ENCODE data around the gene OSBPL10. TPM values are rescaled to one million over a fixed set of nuclear protein-coding genes. Genes with fewer than 3 reads are reported as not detected.

OSBPL10 gene
- total RNA-seq, 1 donor from 2014 or later = 12.1 TPM

GRCh38 chr3:31733234-31733667 lies 247.8 kb downstream of the OSBPL10 start:
- Mint-ChIP-seq H3K9me3 (no peaks in the 10 kb centered on the region), H3K4me1 (ENCODE audit: low read depth) (no peaks in the 10 kb centered on the region)

GRCh38 chr3:31732548-31732947 lies 248.5 kb downstream of the OSBPL10 start:
- Mint-ChIP-seq H3K9me3 (no peaks in the 10 kb centered on the region), H3K4me3 (no peak overlapping the region), H3K36me3 (ENCODE audit: low read depth) (peaks cover 6% of the 10 kb centered on the region), H3K4me1 (ENCODE audit: low read depth) (no peaks in the 10 kb centered on the region), H3K27me3 (ENCODE audit: insufficient read depth) (peaks cover 4% of the 10 kb centered on the region), H3K27ac (no peak overlapping the region)
- DNase-seq (ENCODE audit: low spot score) = no peak
- intact Hi-C loops (cut with micrococcal nuclease) = no loop called here

More at GRCh38 chr3:31733234-31733667, 247.8 kb downstream of the OSBPL10 start:
- intact Hi-C loops (cut with micrococcal nuclease) = no loop called here
- Mint-ChIP-seq H3K4me3 (no peak overlapping the region), H3K27ac (no peak overlapping the region), H3K27me3 (ENCODE audit: insufficient read depth) (peaks cover 4% of the 10 kb centered on the region), H3K36me3 (ENCODE audit: low read depth) (peaks cover 6% of the 10 kb centered on the region)
- DNase-seq (ENCODE audit: low spot score) = no peak

GRCh38 chr3:31729573-31729972 lies 251.5 kb downstream of the OSBPL10 start:
- H3K4me3 Mint-ChIP-seq = no peak overlapping the region
- H3K4me1 Mint-ChIP-seq (ENCODE audit: low read depth) = no peaks in the 10 kb centered on the region
- no peaks in the 10 kb centered on the region for H3K9me3 Mint-ChIP-seq
- no peak overlapping the region for H3K27ac Mint-ChIP-seq
- peaks cover 6% of the 10 kb centered on the region for H3K36me3 Mint-ChIP-seq (ENCODE audit: low read depth)
- intact Hi-C loops (cut with micrococcal nuclease) = loop anchor here (10.0 kb wide), 1 partner anchor 415 kb away; no protein-coding TSS in a partner anchor
- H3K27me3 Mint-ChIP-seq (ENCODE audit: insufficient read depth) = peaks cover 4% of the 10 kb centered on the region
- no peak for DNase-seq (ENCODE audit: low spot score)

- no peak for DNase-seq (ENCODE audit: low spot score)
- peaks cover 6% of the 10 kb centered on the region for H3K36me3 Mint-ChIP-seq (ENCODE audit: low read depth)
- no peaks in the 10 kb centered on the region for H3K9me3 Mint-ChIP-seq
- peaks cover 4% of the 10 kb centered on the region for H3K27me3 Mint-ChIP-seq (ENCODE audit: insufficient read depth)
- H3K4me1 Mint-ChIP-seq (ENCODE audit: low read depth) = no peaks in the 10 kb centered on the region
- intact Hi-C loops (cut with micrococcal nuclease) = loop anchor here (10.0 kb wide), 1 partner anchor 416 kb away; no protein-coding TSS in a partner anchor
- H3K4me3 Mint-ChIP-seq = no peak overlapping the region
- H3K27ac Mint-ChIP-seq = no peak overlapping the region
Measured at GRCh38 chr3:31729082-31729481, 252.0 kb downstream of the OSBPL10 start.

- peaks cover 4% of the 10 kb centered on the region for H3K27me3 Mint-ChIP-seq (ENCODE audit: insufficient read depth)
- no peaks in the 10 kb centered on the region for H3K4me1 Mint-ChIP-seq (ENCODE audit: low read depth)
- H3K4me3 Mint-ChIP-seq = no peak overlapping the region
- H3K27ac Mint-ChIP-seq = no peak overlapping the region
- intact Hi-C loops (cut with micrococcal nuclease) = loop anchor here (10.0 kb wide), 1 partner anchor 416 kb away; no protein-coding TSS in a partner anchor
- H3K9me3 Mint-ChIP-seq = no peaks in the 10 kb centered on the region
- H3K36me3 Mint-ChIP-seq (ENCODE audit: low read depth) = peaks cover 6% of the 10 kb centered on the region
- DNase-seq (ENCODE audit: low spot score) = no peak
Measured at GRCh38 chr3:31728403-31728802, 252.7 kb downstream of the OSBPL10 start.

- Mint-ChIP-seq H3K27me3 (ENCODE audit: insufficient read depth) (no peaks in the 10 kb centered on the region), H3K4me1 (ENCODE audit: low read depth) (no peaks in the 10 kb centered on the region), H3K9me3 (no peaks in the 10 kb centered on the region), H3K27ac (no peak overlapping the region), H3K4me3 (no peak overlapping the region), H3K36me3 (ENCODE audit: low read depth) (no peaks in the 10 kb centered on the region)
- intact Hi-C loops (cut with micrococcal nuclease) = loop anchor here (10.0 kb wide), 1 partner anchor 419 kb away; no protein-coding TSS in a partner anchor
- DNase-seq (ENCODE audit: low spot score) = no peak
Measured at GRCh38 chr3:31725976-31726375, 255.1 kb downstream of the OSBPL10 start.

GRCh38 chr3:31725568-31725967 lies 255.5 kb downstream of the OSBPL10 start:
- intact Hi-C loops (cut with micrococcal nuclease) = loop anchor here (10.0 kb wide), 1 partner anchor 419 kb away; no protein-coding TSS in a partner anchor
- no peaks in the 10 kb centered on the region for H3K4me1 Mint-ChIP-seq (ENCODE audit: low read depth)
- H3K36me3 Mint-ChIP-seq (ENCODE audit: low read depth) = no peaks in the 10 kb centered on the region
- H3K27me3 Mint-ChIP-seq (ENCODE audit: insufficient read depth) = no peaks in the 10 kb centered on the region
- no peak overlapping the region for H3K27ac Mint-ChIP-seq
- DNase-seq (ENCODE audit: low spot score) = no peak
- no peaks in the 10 kb centered on the region for H3K9me3 Mint-ChIP-seq
- H3K4me3 Mint-ChIP-seq = no peak overlapping the region

GRCh38 chr3:31724651-31725050 lies 256.4 kb downstream of the OSBPL10 start:
- Mint-ChIP-seq H3K4me3 (no peak overlapping the region), H3K9me3 (no peaks in the 10 kb centered on the region), H3K27me3 (ENCODE audit: insufficient read depth) (no peaks in the 10 kb centered on the region), H3K36me3 (ENCODE audit: low read depth) (no peaks in the 10 kb centered on the region), H3K27ac (no peak overlapping the region), H3K4me1 (ENCODE audit: low read depth) (no peaks in the 10 kb centered on the region)
- intact Hi-C loops (cut with micrococcal nuclease) = loop anchor here (1.0 to 10.0 kb wide), 2 partner anchors 44 to 420 kb away; no protein-coding TSS in a partner anchor
- no peak for DNase-seq (ENCODE audit: low spot score)

- Mint-ChIP-seq H3K9me3 (no peaks in the 10 kb centered on the region), H3K4me3 (no peak overlapping the region), H3K27me3 (ENCODE audit: insufficient read depth) (no peaks in the 10 kb centered on the region), H3K36me3 (ENCODE audit: low read depth) (no peaks in the 10 kb centered on the region), H3K27ac (no peak overlapping the region), H3K4me1 (ENCODE audit: low read depth) (no peaks in the 10 kb centered on the region)
- no peak for DNase-seq (ENCODE audit: low spot score)
- intact Hi-C loops (cut with micrococcal nuclease) = loop anchor here (1.0 to 10.0 kb wide), 2 partner anchors 44 to 421 kb away; no protein-coding TSS in a partner anchor
Measured at GRCh38 chr3:31724116-31724515, 256.9 kb downstream of the OSBPL10 start.

GRCh38 chr3:31723701-31724100 lies 257.4 kb downstream of the OSBPL10 start:
- intact Hi-C loops (cut with micrococcal nuclease) = loop anchor here (1.0 to 10.0 kb wide), 2 partner anchors 45 to 421 kb away; no protein-coding TSS in a partner anchor

GRCh38 chr3:31721676-31722075 lies 259.4 kb downstream of the OSBPL10 start:
- H3K27me3 Mint-ChIP-seq (ENCODE audit: insufficient read depth) = peaks cover 4% of the 10 kb centered on the region
- intact Hi-C loops (cut with micrococcal nuclease) = loop anchor here (10.0 kb wide), 1 partner anchor 423 kb away; no protein-coding TSS in a partner anchor
- no peaks in the 10 kb centered on the region for H3K4me1 Mint-ChIP-seq (ENCODE audit: low read depth)
- H3K9me3 Mint-ChIP-seq = no peaks in the 10 kb centered on the region
- no peak overlapping the region for H3K4me3 Mint-ChIP-seq
- no peaks in the 10 kb centered on the region for H3K36me3 Mint-ChIP-seq (ENCODE audit: low read depth)
- no peak overlapping the region for H3K27ac Mint-ChIP-seq
- no peak for DNase-seq (ENCODE audit: low spot score)

More at GRCh38 chr3:31723701-31724100, 257.4 kb downstream of the OSBPL10 start:
- Mint-ChIP-seq H3K4me1 (ENCODE audit: low read depth) (no peaks in the 10 kb centered on the region), H3K27ac (no peak overlapping the region), H3K9me3 (no peaks in the 10 kb centered on the region), H3K4me3 (no peak overlapping the region), H3K36me3 (ENCODE audit: low read depth) (no peaks in the 10 kb centered on the region), H3K27me3 (ENCODE audit: insufficient read depth) (no peaks in the 10 kb centered on the region)
- DNase-seq (ENCODE audit: low spot score) = no peak

- no peak overlapping the region for H3K4me3 Mint-ChIP-seq
- peaks cover 11% of the 10 kb centered on the region for H3K4me1 Mint-ChIP-seq (ENCODE audit: low read depth)
- no peaks in the 10 kb centered on the region for H3K36me3 Mint-ChIP-seq (ENCODE audit: low read depth)
- peaks cover 4% of the 10 kb centered on the region for H3K27me3 Mint-ChIP-seq (ENCODE audit: insufficient read depth)
- intact Hi-C loops (cut with micrococcal nuclease) = no loop called here
- no peak overlapping the region for H3K27ac Mint-ChIP-seq
- H3K9me3 Mint-ChIP-seq = no peaks in the 10 kb centered on the region
- no peak for DNase-seq (ENCODE audit: low spot score)
Measured at GRCh38 chr3:31714495-31715280, 266.4 kb downstream of the OSBPL10 start.

GRCh38 chr3:31713816-31714215 lies 267.2 kb downstream of the OSBPL10 start:
- DNase-seq (ENCODE audit: low spot score) = no peak
- peaks cover 11% of the 10 kb centered on the region for H3K4me1 Mint-ChIP-seq (ENCODE audit: low read depth)
- H3K27me3 Mint-ChIP-seq (ENCODE audit: insufficient read depth) = peaks cover 4% of the 10 kb centered on the region
- no peaks in the 10 kb centered on the region for H3K36me3 Mint-ChIP-seq (ENCODE audit: low read depth)
- H3K4me3 Mint-ChIP-seq = no peak overlapping the region
- no peaks in the 10 kb centered on the region for H3K9me3 Mint-ChIP-seq
- intact Hi-C loops (cut with micrococcal nuclease) = no loop called here
- no peak overlapping the region for H3K27ac Mint-ChIP-seq
